RKO (cell line): ENCODE results near the gene SETDB1.

Source experiments
- DNase-seq: peaks from one replicate; pipeline ENCODE4 v3.0.0-alpha.2; 2016; ENCODE audit warnings: low spot score

SETDB1 gene

GRCh38 chr1:150976401-150976821 is 50.2 kb downstream of the SETDB1 start:
- no peak for DNase-seq

GRCh38 chr1:150976879-150977694 is 50.9 kb downstream of the SETDB1 start:
- peak; percentile 77 for DNase-seq

- peak; percentile 88 for DNase-seq
Observed at GRCh38 chr1:150979092-150980056, 53.2 kb downstream of the SETDB1 start.

GRCh38 chr1:150981177-150981804 is 55.1 kb downstream of the SETDB1 start:
- no peak for DNase-seq

GRCh38 chr1:150981805-150982712 is 55.9 kb downstream of the SETDB1 start, which contains the start of gene ANXA9:
Gene ANXA9, plus strand, starts transcription at chr1:150982292. Its CDS starts 814 bp downstream, at chr1:150983106.
- no peak for DNase-seq

GRCh38 chr1:150985179-150985825 is 59.1 kb downstream of the SETDB1 start:
- no peak for DNase-seq

GRCh38 chr1:150987924-150988323 is 61.8 kb downstream of the SETDB1 start:
- no peak for DNase-seq

GRCh38 chr1:150992626-150993025 is 66.5 kb downstream of the SETDB1 start:
- no peak for DNase-seq

GRCh38 chr1:150994248-150994647 is 68.1 kb downstream of the SETDB1 start:
- no peak for DNase-seq

- DNase-seq = no peak
Observed at GRCh38 chr1:150995460-150995859, 69.3 kb downstream of the SETDB1 start.

- DNase-seq = no peak
Observed at GRCh38 chr1:150995896-150996295, 69.7 kb downstream of the SETDB1 start.

GRCh38 chr1:150997126-150997872 is 71.1 kb downstream of the SETDB1 start:
- DNase-seq = no peak

- no peak for DNase-seq
Observed at GRCh38 chr1:150997949-150998348, 71.8 kb downstream of the SETDB1 start.

- peak; percentile 79 for DNase-seq
Observed at GRCh38 chr1:150999051-150999674, 73.0 kb downstream of the SETDB1 start.

- DNase-seq = no peak
Observed at GRCh38 chr1:150999926-151000325, 73.8 kb downstream of the SETDB1 start.

- no peak for DNase-seq
Observed at GRCh38 chr1:151000408-151000807, 74.2 kb downstream of the SETDB1 start.

GRCh38 chr1:151001602-151002001 is 75.4 kb downstream of the SETDB1 start:
- DNase-seq = no peak

- no peak for DNase-seq
Observed at GRCh38 chr1:151002051-151002450, 75.9 kb downstream of the SETDB1 start.

GRCh38 chr1:151002611-151003010 is 76.4 kb downstream of the SETDB1 start:
- no peak for DNase-seq
